GM19239 (cell line): ENCODE data around the gene FAM187B.

Experiments used
- DNase-seq: peaks from one replicate; pipeline ENCODE4 v3.0.0; 2011; ENCODE audit warnings: low spot score; ENCODE audit not compliant: insufficient read length
- FAIRE-seq: peaks from 2 replicates; lab custom pipeline; 2011; peaks lifted over from hg19 to GRCh38; lab: Jason Lieb, UNC

FAM187B gene

GRCh38 chr19:35264268-35265125 lies 36.0 kb upstream of the FAM187B start:
- no peak for DNase-seq
- FAIRE-seq, result no peak

- no peak for FAIRE-seq
- DNase-seq, result no peak
Measured at GRCh38 chr19:35262101-35262761, 33.7 kb upstream of the FAM187B start.

GRCh38 chr19:35261356-35262100 lies 33.0 kb upstream of the FAM187B start:
- DNase-seq (no peak), FAIRE-seq (no peak)

- FAIRE-seq, result no peak
Measured at GRCh38 chr19:35260694-35261304, 32.3 kb upstream of the FAM187B start.

GRCh38 chr19:35257113-35257461 lies 28.5 kb upstream of the FAM187B start:
- no peak for DNase-seq
- no peak for FAIRE-seq

More at GRCh38 chr19:35260694-35261304, 32.3 kb upstream of the FAM187B start:
- no peak for DNase-seq

- no peak for FAIRE-seq
- no peak for DNase-seq
Measured at GRCh38 chr19:35256566-35256965, 28.0 kb upstream of the FAM187B start.

- DNase-seq, result no peak
- FAIRE-seq, result no peak
Measured at GRCh38 chr19:35254341-35255297, 26.1 kb upstream of the FAM187B start.

GRCh38 chr19:35253316-35254286 lies 25.1 kb upstream of the FAM187B start:
- FAIRE-seq (no peak), DNase-seq (no peak)

GRCh38 chr19:35251456-35251855 lies 22.9 kb upstream of the FAM187B start:
- FAIRE-seq (no peak), DNase-seq (no peak)

- no peak for FAIRE-seq
- no peak for DNase-seq
Measured at GRCh38 chr19:35249848-35250711, 21.5 kb upstream of the FAM187B start.

GRCh38 chr19:35249146-35249847 lies 20.8 kb upstream of the FAM187B start:
- FAIRE-seq, result peak; percentile 21
- DNase-seq, result no peak

GRCh38 chr19:35248310-35249145 lies 20.0 kb upstream of the FAM187B start, which contains the start of gene LSR:
LSR (plus strand) TSS chr19:35249002; CDS start chr19:35249023, 21 bp downstream.
- FAIRE-seq, result peak; percentile 93
- DNase-seq, result peak; percentile 89

- FAIRE-seq (peak; percentile 88), DNase-seq (no peak)
Measured at GRCh38 chr19:35247526-35248309, 19.2 kb upstream of the FAM187B start.

- DNase-seq, result no peak
- no peak for FAIRE-seq
Measured at GRCh38 chr19:35246466-35247092, 18.0 kb upstream of the FAM187B start.

- FAIRE-seq (no peak), DNase-seq (no peak)
Measured at GRCh38 chr19:35241417-35241816, 12.9 kb upstream of the FAM187B start.
